NCI-H187 (cell line): ENCODE data around the gene KRT79.
"Not testable (repeated sequence)": the region's sequence is repeated elsewhere in the genome, so short reads cannot be mapped to it uniquely, and the experiment has no call there.

Experiments
- DNase-seq, 2 experiments: peaks; one replicate each; lab custom pipeline; 2025; lab: John Stamatoyannopoulos, UW

KRT79 gene

DNA sequence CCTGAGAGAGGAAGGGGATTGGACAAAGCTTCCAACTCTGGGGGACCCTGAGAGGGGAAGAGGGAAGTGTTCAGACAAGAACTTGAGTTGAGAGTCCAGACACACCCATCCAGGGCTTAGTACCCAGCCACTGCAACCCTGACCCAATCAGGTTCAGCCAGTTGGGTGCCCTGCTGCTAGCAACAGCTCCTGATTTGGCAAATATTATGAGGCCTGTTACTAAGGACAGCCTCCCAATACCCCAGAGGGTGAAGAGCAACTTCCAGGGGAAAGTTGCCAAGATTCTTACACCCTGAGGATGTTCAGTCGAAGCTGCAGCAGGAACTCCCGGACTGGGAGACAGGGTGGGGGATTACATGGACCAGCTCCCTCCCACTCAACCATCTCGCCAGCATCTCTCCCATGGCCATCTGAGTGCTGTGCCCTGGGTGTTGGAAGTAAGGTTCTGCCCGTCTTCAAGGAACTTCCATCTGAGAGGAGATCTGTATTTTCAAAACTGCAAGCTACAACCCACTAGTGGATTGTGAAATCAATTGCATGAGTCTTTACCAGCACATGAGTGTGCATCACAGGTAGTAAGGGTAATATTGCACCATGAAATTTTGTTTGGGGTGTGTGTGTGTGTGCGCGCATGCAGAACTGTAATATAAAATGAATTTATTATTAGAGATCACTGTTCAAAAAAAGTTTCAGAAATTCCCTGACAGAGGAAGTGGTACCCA is 26.2 kb upstream of the KRT79 start:
- no peak for DNase-seq

GRCh38 chr12:52857500-52857899 is 23.4 kb upstream of the KRT79 start:
- no peak for DNase-seq

GRCh38 chr12:52856787-52857186 is 22.7 kb upstream of the KRT79 start:
- no peak for DNase-seq

DNA sequence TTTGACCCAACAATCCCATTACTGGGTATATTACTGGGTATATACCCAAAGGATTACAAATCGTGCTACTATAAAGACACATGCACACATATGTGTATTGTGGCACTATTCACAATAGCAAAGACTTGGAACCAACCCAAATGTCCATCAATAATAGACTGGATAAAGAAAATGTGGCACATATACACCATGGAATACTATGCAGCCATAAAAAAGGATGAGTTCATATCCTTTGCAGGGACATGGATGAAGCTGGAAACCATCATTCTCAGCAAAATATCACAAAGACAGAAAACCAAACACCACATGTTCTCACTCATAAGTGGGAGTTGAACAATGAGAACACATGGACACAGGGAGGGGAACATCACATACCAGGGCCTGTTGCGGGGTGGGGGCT is 22.0 kb upstream of the KRT79 start:
- DNase-seq, result not testable (repeated sequence)

- no peak for DNase-seq
These were observed 17.7 kb upstream of the KRT79 start for GRCh38 chr12:52851787-52852186.

DNA sequence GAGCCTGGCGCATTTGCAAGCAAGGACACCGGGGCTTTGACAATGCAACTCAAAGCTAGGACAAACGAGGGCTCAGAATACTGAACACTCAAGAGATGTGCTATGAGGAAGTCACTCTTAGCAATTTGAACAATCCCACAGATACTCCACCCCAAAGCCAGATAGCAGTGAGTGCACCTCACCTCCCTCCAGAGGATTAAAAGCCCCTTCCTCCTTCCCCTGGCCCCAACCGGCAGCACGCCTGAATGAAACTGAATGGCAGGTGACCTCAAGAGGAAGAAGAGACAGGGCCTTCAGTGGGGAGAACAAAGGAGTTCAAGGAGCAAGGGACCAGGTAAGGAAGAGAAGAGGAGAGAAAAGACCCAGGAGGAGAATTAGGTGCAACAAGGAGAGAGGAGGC is 16.6 kb upstream of the KRT79 start:
- no peak for DNase-seq

DNA sequence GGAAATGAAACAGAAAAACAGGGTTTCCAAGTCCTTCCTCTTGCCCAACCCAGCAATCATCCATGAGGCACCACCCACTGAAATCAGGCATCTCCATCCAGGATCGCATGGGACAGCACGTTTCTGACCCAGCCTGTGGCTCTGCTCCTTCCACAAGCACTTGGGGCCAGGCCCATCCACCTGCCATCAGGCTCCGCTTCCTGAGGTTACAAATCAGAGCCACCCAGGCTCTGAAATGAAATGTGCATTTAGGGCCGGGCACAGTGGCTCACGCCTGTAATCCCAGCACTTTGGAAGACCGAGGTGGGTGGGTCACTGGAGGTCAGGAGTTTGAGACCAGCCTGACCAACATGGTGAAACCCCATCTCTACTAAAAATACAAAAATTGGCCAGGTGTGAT is 15.4 kb upstream of the KRT79 start:
- DNase-seq, result no peak

GRCh38 chr12:52848661-52849255 is 14.6 kb upstream of the KRT79 start, which contains the start of gene KRT78:
KRT78 (minus strand) TSS chr12:52848994; CDS start chr12:52848930, 64 bp downstream.
- no peak for DNase-seq

DNA sequence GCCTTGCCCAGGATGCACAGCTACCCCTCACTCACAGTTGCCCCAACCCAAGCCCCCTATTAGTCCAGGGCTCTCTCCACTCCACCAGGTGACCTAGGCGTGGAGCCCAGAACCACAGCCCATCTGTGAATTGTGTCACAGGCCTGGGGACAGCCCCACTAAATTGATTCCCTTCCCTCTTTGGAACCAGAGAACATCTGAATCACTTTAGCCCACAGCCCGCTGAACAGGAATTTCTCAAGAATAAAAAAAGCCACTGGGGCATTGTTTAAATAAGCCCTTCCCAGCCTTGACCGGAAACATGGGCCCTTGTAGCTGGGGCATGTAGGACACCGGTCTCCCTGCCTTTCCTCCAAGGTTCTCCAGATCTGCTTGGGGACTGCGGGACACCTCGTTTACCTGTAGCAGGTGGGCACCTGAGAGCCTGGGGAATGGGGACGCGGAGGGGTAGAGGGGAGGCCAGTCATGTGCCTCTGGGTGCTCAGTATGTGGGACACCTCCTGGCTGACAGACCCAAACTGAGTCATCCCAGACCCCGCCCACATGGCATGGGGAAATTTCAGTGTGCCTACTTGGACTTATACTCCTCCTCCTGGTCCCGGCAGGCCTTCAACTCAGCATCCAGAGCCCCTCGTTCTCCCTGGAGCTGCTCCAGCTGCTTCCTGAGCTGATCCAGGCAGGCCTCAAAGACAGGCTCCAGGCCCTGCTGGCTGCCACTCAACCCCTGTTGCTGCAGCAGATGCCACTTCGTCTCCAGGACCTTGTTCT is 13.4 kb upstream of the KRT79 start:
- DNase-seq, result no peak

DNA sequence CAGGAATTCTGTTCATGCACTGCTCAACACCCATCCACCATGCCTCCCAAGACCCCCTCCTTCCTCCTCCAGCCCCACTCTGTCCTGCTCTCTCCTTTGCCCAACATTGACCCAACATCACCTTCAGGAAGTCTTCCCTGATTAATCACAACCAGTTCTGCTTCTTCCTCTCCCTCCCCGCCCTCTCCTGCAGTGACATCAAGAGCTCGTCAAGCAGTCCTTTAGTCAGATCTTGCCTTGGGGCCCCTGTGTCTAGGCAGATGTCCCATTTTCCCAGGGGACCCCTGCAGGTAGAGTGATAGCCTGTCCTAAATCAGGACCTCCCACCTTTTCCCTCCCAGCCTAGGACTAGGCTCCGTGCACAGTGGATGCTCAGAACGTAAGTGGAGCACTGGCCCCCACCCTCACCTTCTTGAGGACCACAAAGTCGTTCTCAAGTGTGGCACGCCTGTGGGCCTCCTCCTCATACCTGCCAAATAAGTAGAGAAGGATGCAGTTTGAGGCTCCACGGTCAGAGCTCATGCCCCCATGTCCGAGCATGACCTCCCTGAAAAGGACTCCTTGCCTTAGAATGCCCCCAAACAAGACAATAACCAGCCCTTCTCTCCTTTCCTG is 12.4 kb upstream of the KRT79 start:
- DNase-seq, result no peak

GRCh38 chr12:52845946-52846345 is 11.8 kb upstream of the KRT79 start:
- no peak for DNase-seq

DNA sequence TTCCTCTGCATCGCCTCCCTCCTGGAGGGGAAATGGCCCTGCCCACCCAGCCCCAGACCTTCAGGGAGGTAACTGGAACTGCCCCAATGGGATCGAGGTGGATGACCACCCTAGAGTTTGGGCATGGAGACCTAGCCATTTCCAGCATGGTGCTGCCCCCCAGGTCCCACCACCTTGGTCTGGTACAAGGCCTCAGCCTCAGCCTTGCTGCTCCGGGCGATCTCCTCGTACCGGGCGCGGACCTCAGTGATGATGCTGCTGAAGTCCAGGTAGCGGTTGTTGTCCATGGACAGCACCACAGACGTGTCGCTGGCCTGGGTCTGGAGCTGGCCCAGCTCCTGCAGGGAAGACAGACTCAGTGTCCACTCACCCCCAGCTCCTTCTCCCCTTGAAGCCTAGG is 10.3 kb upstream of the KRT79 start:
- no peak for DNase-seq

GRCh38 chr12:52839436-52840105 is 5.5 kb upstream of the KRT79 start:
- no peak for DNase-seq

- no peak for DNase-seq
These were observed 4.7 kb upstream of the KRT79 start for GRCh38 chr12:52838609-52839435.

DNA sequence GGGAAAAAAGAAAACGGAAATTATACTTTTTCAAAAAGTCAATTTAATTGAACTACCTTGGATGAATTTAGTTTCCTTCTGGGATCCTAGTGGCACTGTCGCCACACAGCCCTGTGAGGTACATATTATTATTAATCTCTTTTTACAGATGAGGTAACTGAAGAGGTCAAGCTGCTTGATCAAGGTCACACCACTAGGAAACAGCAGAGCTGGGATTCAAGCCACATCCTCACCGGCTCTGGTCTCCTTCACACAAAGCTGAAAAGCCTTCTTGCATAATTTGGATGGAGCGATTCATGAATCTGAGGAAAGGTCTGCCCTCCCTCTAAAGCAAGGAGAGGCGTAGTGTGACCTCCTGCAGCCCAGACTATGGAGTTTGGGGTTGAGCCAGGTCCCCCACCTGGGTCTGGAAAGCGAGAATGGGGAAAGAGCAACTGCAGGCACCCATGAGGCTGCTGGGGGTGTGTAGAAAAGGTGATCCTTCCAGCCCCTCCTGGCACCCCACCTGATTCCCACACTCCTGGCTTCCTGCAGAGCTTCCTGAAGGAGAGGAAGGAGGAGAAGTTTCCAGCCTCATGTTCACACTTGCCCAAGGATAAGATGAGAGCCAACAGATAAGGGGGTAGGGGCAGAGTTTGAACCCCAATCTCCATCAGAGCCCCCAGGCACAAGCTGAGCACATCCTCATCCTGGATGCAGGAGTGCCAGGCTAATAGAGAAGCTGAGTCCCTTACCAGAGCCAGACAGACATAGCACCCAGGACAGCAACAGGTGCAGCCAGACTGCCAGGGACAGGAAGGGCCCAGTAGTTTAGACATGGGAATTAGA is 3.9 kb upstream of the KRT79 start:
- DNase-seq, result no peak

GRCh38 chr12:52837413-52837741 is 3.3 kb upstream of the KRT79 start:
- DNase-seq, result no peak

DNA sequence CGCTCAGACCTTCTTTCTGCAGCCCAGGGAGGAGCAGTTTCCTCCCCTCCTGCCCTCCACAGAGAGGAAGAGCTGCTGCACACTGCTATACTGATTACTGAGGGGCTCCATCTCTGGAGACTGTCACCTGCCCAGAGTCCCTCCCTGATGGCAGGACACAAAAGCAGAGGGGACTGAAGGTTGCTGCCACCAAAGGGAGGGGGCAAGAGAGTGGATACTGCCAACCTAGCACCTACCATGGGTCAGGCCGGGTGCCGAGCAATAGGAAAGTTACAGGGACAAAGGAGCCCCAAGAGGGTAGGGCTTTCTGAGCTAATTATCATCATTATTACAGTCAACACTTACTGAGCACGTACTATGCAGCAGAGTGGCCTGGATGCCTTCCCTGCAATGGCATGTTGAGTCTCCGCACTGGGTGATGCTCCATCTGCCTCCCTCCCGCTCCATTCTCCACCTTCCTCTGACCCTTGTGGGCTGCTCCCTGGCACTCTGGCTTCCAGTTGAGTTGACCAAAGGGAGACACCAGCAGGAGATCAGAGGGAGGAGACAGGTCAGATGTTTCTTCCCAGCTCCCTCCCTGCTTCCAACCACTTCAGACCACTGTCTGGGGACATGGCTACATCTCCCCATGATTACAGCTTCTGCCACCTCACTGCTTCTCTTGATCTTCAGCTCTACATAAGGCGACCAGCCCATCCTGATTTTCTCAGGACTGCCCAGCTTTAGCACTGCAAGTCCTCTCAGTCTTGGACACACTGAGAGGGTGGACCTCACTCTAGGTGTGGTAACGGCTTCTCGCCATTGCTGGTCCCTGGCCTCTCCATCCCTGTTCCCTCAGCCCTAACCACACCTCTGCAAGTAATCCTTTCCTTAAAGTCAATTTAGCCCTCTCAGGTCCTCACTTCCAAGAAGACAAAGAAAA is 2.6 kb upstream of the KRT79 start:
- DNase-seq, result no peak

DNA sequence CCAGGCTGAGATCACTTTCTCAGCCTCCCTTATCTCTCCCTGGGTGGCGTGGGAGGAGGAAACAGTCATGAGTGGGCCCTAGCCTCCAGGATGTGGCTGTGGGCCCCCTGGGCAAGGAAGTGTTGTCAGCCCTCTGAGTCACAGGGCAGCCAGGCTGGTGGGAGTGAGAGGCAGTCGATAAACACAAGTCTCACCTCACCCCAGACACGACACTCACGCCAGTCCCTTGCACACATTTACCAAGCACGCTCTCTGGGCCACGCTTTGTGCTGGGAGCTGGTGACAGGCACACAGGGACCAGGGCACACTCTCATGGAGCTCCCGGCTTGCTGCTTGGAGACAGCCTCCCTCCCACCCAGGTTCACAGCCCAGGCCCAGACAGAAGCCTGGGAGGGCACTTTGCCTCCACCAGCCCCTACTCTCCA is 1.9 kb upstream of the KRT79 start:
- no peak for DNase-seq
